Measurements from ENCODE around the gene SMIM41.

DNA sequence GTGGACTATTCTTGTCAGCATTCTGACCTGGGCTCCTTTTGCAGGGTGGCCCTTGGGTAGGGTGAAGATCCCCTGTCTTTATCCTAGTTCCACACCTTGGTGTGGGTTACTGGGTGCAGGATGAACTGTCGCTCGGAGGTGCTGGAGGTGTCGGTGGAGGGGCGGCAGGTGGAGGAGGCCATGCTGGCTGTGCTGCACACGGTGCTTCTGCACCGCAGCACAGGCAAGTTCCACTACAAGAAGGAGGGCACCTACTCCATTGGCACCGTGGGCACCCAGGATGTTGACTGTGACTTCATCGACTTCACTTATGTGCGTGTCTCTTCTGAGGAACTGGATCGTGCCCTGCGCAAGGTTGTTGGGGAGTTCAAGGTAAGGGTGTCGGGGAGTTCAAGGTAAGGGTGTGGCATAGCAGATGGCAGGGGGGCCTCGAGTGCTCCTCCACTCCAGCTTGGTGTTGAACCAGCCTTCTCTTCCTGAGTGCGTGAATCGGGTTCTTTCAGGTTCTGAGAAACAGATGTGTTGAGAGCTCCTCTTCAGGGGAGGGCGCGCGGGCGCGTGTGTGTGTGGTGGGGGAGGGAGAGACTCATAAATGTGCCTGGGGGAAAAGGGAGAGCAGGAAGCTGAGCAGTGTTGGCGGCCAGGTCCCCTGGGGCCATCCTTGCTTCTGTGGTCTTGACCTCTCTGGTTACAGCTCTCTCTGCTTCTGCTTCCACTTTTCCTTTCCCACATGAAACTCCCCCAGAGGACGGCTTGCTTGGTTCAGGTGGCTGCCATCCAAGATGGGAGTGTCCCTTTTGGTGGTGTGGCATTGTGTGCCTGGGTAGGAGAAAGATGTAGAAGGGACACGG is 5.7 kb upstream of the SMIM41 start:
- TF ChIP-seq, protein P1, sequence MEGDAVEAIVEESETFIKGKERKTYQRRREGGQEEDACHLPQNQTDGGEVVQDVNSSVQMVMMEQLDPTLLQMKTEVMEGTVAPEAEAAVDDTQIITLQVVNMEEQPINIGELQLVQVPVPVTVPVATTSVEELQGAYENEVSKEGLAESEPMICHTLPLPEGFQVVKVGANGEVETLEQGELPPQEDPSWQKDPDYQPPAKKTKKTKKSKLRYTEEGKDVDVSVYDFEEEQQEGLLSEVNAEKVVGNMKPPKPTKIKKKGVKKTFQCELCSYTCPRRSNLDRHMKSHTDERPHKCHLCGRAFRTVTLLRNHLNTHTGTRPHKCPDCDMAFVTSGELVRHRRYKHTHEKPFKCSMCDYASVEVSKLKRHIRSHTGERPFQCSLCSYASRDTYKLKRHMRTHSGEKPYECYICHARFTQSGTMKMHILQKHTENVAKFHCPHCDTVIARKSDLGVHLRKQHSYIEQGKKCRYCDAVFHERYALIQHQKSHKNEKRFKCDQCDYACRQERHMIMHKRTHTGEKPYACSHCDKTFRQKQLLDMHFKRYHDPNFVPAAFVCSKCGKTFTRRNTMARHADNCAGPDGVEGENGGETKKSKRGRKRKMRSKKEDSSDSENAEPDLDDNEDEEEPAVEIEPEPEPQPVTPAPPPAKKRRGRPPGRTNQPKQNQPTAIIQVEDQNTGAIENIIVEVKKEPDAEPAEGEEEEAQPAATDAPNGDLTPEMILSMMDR (conservative IDR thresholded peaks at IDR 0.05) = no peak
- TF ChIP-seq EZH2 (IDR thresholded peaks at IDR 0.05; ENCODE audit: low read depth) = no peak
